Activated CD8-positive, alpha-beta memory T cell treated with anti-CD3 and anti-CD28 coated beads for 48 hours (primary cell): ENCODE results near the gene VWA5B2.

ENCODE experiments used
- DNase-seq, 3 experiments: peaks; one replicate each; pipeline ENCODE4 v3.0.0-alpha.2; 2020; ENCODE audit warnings: low read depth in 2 of 3, low spot score in 2 of 3

The VWA5B2 gene

GRCh38 chr3:184229394-184230080 is at the start of gene VWA5B2:
VWA5B2 (plus strand) TSS chr3:184229585; CDS start chr3:184230529, 944 bp downstream.
- peak in 2 of 3 experiments; percentile 38 to 63 for DNase-seq

DNA sequence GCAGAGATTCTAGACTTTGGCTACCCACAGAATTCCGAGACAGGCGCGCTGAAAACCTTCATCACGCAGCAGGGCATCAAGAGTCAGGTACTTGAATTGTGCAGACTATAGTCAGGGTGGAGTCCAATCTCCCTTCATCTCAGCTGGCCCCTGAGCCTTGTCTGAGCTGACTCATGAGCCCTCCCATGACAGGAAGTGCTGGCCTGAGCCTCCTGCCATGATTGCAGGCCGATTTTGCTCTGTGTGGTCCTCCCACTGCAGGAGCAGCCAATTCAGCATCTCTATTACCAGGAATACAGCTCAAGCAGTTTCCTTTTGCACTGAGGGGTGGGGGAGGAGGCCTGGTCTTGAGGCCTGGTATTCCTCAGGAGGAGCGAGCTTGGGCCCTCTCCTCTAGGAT is 49.2 kb upstream of the VWA5B2 start:
- DNase-seq = no peak

GRCh38 chr3:184181596-184181995 is 47.8 kb upstream of the VWA5B2 start:
- DNase-seq = no peak

DNA sequence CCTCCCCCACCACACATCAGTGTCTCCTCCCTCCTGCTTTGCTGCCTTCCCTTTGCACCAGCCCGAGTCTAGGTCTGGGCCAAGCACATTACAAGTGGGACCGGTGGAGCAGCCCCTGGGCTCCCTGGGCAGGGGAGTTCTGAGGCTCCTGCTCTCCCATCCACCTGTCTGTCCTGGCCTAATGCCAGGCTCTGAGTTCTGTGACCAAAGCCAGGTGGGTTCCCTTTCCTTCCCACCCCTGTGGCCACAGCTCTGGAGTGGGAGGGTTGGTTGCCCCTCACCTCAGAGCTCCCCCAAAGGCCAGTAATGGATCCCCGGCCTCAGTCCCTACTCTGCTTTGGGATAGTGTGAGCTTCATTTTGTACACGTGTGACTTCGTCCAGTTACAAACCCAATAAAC is 45.7 kb upstream of the VWA5B2 start:
- no peak for DNase-seq

- no peak for DNase-seq
Measured at GRCh38 chr3:184184546-184185230, 44.7 kb upstream of the VWA5B2 start.

GRCh38 chr3:184185461-184186183 is 43.8 kb upstream of the VWA5B2 start:
- peak; percentile 95 to 100 (median 96) for DNase-seq

- DNase-seq = no peak
Measured at GRCh38 chr3:184186184-184186901, 43.0 kb upstream of the VWA5B2 start, which contains the start of gene ABCF3. ABCF3 (plus strand) TSS chr3:184186199; CDS start chr3:184186208, 9 bp downstream.

- no peak for DNase-seq
Measured at GRCh38 chr3:184186902-184187207, 42.5 kb upstream of the VWA5B2 start.

DNA sequence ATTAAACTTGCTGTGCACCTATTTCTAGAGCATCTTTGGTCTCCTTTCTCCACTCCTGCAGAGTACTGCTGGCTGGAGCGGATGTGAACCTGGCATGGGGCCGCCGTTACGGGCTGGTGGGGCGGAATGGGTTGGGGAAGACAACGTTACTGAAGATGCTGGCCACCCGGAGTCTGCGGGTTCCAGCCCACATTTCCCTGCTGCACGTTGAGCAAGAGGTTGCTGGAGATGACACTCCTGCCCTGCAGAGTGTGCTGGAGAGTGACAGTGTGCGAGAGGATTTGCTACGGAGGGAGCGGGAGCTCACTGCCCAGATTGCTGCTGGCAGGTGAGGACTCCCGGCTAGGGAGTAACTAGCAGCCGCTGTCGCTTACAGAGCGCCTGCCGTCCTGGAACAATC is 41.3 kb upstream of the VWA5B2 start:
- no peak for DNase-seq

DNA sequence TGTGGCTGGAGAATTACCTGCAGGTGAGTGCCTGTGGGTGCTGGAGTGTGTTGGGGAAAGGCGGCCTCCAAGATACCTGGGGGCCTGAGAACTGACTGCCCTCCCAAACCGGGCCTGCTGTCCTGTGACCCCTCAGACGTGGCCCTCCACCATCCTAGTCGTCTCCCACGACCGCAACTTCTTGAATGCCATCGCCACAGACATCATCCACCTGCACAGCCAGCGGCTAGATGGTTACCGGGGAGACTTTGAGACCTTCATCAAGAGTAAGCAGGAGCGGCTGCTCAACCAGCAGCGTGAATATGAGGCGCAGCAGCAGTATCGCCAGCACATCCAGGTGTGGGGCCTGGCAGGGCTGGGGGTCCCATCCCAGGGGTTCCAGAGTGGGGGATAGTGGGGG is 40.0 kb upstream of the VWA5B2 start:
- DNase-seq = no peak

- DNase-seq = no peak
Measured at GRCh38 chr3:184192889-184193288, 36.5 kb upstream of the VWA5B2 start.

- no peak for DNase-seq
Measured at GRCh38 chr3:184193991-184194539, 35.3 kb upstream of the VWA5B2 start.

GRCh38 chr3:184196536-184196935 is 32.8 kb upstream of the VWA5B2 start:
- DNase-seq = no peak

- DNase-seq = no peak
Measured at GRCh38 chr3:184198509-184198908, 30.9 kb upstream of the VWA5B2 start.

- DNase-seq = no peak
Measured at GRCh38 chr3:184200825-184201224, 28.6 kb upstream of the VWA5B2 start.

- DNase-seq = no peak
Measured at GRCh38 chr3:184203526-184203925, 25.9 kb upstream of the VWA5B2 start.

GRCh38 chr3:184209146-184209923 is 20.1 kb upstream of the VWA5B2 start:
- DNase-seq = no peak

- no peak for DNase-seq
Measured at GRCh38 chr3:184211297-184211696, 18.1 kb upstream of the VWA5B2 start.

DNA sequence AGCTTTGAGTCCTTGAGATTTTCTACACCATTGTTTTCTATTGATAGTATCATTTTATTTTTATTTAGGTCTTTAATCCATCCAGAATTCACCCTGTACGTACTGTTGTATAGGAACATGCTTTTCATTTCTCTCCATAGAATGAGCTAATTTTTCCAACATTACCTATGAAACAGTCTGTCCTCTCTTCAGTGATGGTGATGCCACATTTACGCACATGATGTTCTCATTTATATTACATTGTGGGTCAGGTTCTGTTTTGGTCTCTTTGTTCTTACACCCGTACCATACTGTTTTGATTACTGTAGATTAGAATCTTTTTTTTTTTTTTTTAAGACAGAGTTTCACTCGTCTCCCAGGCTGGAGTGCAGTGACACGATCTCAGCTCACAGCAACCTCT is 17.7 kb upstream of the VWA5B2 start:
- no peak for DNase-seq

GRCh38 chr3:184218814-184219213 is 10.6 kb upstream of the VWA5B2 start:
- DNase-seq = no peak
